Vagina (tissue), 2 donors: Measurements from ENCODE around the gene MYL11.

Experiments
- CTCF ChIP-seq, 3 experiments: fragments of 450-650 bp in 2 of 3; fragments of 200-600 bp in 1 of 3; sonication (generic) in 1 of 3; IDR thresholded peaks; one replicate each; pipeline ENCODE4 v1.5.1; 2017 to 2019; ENCODE audit warnings: antibody characterized with exemption in 3 of 3, mild to moderate bottlenecking in 2 of 3, moderate library complexity in 2 of 3
- POLR2A ChIP-seq, 2 donors: fragments of 450-650 bp; IDR thresholded peaks; one replicate each; pipeline ENCODE4 v1.6.1; 2017; ENCODE audit warnings: antibody characterized with exemption in 2 of 2, mild to moderate bottlenecking in 2 of 2, moderate library complexity in 2 of 2
- POLR2AphosphoS5 ChIP-seq, 2 donors: sonication (generic); formaldehyde crosslinking; IDR thresholded peaks; one replicate each; pipeline ENCODE4 v1.9.0; 2017; ENCODE audit warnings: antibody characterized with exemption in 2 of 2, mild to moderate bottlenecking in 2 of 2, low read depth in 1 of 2; ENCODE audit not compliant: insufficient read depth in 1 of 2

- no peak for TF ChIP-seq CTCF (IDR thresholded peaks at IDR 0.05)
- TF ChIP-seq POLR2AphosphoS5 (IDR thresholded peaks at IDR 0.05; ENCODE audit: insufficient read depth in 1 of 2, low read depth in 1 of 2), result no peak
- no peak for TF ChIP-seq POLR2A (IDR thresholded peaks at IDR 0.05)
Observed at GRCh38 chr16:30335598-30336474, 38.8 kb upstream of the MYL11 start.
